Mammary epithelial cell (primary cell): ENCODE results near the gene RPS15A.

Experiments
- EZH2 ChIP-seq: IDR thresholded peaks from 2 replicates; pipeline ENCODE4 v1.6.1; 2012; ENCODE audit warnings: low read length, inconsistent platforms, borderline replicate concordance
- TF ChIP-seq, protein P1 (sequence below), 2 donors: IDR thresholded peaks in 1 of 2; conservative IDR thresholded peaks in 1 of 2; 2 replicates each; pipeline ENCODE4 v1.5.1; 2011 to 2012; ENCODE audit warnings: inconsistent platforms in 2 of 2, low read length in 2 of 2, mild to moderate bottlenecking in 2 of 2, control low read depth in 1 of 2, low read depth in 1 of 2; ENCODE audit not compliant: insufficient read depth in 1 of 2; ENCODE audit errors: extremely low read depth in 1 of 2

DNA sequence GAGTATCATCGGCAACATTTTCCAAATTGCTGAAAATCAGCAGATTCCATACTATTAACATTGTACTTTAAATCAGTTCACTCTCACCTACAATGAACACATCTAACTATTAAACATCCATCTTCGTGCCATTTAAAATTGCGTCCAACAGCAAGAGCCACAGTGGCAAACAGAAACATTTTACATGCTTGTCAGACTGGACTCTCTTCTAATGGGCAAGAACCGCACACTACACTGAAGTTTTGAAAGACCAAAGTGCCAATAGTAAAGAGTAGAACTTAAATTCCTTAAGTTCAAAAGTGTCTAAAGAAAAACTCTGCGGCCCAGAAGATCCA is 652 bp downstream of the RPS15A start:
- TF ChIP-seq, protein P1, sequence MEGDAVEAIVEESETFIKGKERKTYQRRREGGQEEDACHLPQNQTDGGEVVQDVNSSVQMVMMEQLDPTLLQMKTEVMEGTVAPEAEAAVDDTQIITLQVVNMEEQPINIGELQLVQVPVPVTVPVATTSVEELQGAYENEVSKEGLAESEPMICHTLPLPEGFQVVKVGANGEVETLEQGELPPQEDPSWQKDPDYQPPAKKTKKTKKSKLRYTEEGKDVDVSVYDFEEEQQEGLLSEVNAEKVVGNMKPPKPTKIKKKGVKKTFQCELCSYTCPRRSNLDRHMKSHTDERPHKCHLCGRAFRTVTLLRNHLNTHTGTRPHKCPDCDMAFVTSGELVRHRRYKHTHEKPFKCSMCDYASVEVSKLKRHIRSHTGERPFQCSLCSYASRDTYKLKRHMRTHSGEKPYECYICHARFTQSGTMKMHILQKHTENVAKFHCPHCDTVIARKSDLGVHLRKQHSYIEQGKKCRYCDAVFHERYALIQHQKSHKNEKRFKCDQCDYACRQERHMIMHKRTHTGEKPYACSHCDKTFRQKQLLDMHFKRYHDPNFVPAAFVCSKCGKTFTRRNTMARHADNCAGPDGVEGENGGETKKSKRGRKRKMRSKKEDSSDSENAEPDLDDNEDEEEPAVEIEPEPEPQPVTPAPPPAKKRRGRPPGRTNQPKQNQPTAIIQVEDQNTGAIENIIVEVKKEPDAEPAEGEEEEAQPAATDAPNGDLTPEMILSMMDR (conservative IDR thresholded peaks at IDR 0.05 in 1 of 2, IDR thresholded peaks at IDR 0.05 in 1 of 2; ENCODE audit: extremely low read depth in 1 of 2, insufficient read depth in 1 of 2, low read depth in 1 of 2, low read length in 2 of 2) = no peak
- no peak for TF ChIP-seq EZH2
